GM21447 (cell line): Measurements from ENCODE around the gene PNPLA8.
"Not testable (repeated sequence)": the region's sequence is repeated elsewhere in the genome, so short reads cannot be mapped to it uniquely, and the experiment has no call there.

Source experiments
- ATAC-seq: cut with Tn5 transposase; IDR thresholded peaks from one replicate; pipeline ENCODE4 v1.9.1; 2021; ENCODE audit not compliant: unreplicated experiment

Gene PNPLA8

DNA sequence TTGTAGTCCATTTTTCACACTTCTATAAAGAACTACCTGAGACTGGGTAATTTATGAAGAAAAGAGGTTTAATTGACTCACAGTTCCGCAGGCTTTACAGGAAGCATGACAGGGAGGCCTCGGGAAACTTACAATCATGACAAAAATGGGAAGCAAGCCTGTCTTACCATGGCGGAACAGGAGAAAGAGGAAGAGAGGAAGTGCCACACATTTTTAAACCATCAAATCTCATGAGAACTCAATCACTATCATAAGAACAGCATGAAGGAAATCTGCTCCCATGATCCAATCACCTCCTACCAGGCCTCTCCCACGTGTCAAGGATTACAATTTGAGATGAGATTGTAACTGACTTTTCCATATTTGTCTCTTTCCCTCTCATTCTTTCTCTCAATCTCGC is 9.3 kb upstream of the PNPLA8 start:
- no peak for ATAC-seq

DNA sequence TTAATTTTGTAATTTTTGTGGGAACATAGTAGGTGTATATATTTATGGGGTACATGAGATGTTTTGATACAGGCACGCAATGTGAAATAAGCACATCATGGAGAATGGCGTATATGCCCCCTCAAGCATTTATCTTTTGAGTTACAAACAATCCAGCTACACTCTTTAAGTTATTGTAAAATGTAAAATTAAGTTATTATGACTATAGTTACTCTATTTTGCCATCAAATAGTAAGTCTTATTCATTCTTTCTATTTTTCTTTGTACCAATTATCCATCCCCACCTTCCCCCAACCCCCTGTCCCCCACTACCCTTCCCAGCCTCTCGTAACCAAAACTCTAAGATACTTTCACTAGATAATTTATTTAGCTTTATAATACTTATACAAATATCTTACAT is 7.8 kb upstream of the PNPLA8 start:
- no peak for ATAC-seq

DNA sequence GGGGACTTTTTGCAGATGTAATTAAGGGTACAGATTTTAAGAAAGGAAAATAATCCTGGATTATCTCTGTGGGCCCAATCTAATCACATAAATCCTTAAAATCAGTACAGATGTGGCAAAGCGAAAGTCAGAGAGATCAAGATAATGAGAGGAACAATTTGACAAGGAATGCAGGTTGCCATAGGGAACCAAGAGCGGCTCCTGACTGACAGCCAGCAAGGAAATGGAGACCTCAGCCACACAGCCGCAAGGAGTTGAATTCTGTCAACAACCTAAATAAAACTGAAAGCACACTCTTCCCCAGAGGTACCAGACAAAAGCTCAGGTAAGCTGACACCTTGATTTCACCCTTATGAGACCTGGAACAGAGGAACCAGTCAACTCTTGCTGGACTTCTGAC is 3.4 kb upstream of the PNPLA8 start:
- no peak for ATAC-seq

DNA sequence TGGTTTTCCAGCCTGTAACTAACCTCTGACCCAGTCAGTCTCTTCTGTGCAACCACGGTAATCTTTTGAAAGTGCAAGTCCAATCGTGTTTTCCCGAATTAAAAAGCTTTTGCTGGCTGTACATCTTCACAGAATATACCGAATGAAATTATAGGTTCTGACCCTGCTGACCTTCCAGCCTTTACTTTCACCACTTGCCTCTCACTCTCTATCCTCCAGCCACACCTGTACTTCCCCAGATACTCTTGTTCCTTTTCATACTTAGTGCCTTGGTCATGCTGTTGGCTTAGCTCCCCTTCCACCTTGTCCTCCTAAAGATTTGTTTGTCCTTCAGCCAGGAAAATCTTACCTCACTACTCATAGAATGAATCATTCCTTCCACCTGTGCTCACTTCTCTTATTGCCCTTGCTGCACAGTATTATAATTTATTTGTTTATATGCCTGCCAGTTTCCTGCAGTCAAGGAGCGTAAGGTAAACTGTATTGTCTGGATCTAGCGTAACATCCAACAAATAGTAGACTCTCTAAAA is 2.3 kb upstream of the PNPLA8 start:
- no peak for ATAC-seq

DNA sequence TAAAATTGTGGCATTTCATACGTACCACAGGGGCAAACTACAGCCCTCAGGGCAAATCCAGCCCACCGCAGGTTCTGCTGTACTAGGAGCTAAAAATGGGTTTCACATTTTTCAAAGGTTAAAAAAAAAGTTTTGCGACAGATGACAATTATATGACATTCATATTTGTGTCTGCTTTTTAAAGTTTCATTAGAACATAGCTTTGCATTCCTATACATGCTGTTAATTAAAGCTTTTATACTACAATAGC is 758 bp upstream of the PNPLA8 start:
- ATAC-seq: no peak

DNA sequence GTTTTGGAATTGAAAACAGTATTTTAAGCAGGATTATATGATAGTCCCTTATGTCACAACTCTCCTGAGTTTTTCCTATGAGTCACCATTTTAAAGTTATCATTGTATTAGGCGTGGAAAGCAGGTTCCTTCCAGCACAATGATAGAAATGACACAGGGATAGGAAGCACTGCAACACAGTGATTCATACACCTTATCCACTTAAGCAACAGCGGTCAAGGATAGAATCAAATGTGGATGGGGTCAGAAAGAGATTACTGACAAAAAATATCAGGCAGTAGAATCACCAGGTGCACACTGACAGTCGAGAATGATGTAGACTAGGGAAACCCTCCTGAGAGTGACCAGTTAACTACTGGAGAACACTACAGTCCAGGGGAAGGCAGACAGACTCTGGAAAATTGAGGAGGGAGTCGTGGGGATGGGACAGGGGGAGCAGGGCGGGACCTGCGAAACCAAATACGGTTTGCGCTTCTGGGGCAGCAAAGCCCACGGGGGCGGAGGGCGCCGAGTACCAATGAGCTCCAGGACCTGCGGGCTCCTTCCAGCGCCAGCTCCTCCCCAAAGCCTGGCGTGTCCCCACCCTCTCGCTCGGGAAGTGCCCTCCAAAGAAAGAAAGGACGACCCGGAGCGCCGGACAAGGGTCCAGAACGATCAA is 479 bp downstream of the PNPLA8 start:
- peak; percentile 52 for ATAC-seq

DNA sequence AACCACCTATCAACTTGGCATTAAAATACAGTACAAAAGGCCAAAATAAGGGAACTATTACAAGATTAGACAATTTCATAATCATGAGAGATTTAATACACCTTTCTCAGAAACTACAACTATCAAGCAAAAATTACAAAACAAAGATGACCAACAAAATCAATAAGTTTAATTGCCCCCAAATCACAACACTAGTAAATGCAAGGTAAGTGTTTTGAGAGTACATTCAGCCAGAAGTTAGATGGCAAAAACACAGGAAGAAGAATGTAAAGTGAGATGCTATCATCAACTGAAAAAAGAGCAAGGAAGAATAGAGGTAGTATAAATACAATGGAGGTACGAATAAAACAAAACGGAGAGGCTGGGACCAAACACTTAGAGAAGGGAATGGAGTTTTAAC is 3.2 kb downstream of the PNPLA8 start:
- no peak for ATAC-seq

DNA sequence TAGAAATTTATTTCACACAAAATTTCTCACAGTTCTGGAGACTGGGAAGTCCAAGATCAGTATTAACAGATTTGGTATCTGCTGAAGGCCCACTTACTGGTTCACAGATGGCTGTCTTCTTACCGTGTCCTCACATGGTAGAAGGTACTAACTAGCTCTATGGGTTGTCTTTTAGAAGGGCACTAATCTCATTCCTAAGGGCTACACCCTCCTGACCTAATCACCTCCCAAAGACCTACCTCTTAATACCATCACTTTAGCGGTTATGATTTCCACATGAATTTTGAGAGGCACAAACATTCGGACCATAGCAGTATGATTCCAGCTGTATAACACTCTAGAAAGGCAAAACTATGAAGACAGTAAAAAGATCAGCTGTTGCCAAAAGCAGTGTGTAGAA is 8.0 kb downstream of the PNPLA8 start:
- ATAC-seq: no peak

DNA sequence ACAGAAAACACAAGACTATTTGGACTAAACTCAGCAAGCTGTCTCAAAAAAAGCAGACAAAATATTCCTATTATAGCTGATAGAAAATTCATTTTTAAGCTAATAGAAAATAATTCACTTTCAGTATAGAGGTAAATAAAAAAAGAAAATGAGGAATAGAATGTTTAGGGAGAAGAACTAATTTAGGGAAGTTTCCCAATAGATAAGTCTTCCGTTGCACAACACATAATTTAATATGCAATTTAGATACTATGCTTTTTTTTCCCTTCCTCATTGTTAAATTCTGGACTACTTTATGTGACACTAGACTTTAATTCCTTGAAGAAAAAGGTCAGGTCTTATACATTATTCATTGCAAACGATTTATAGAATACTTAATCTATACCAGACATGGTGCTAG is 10.3 kb downstream of the PNPLA8 start:
- no peak for ATAC-seq

DNA sequence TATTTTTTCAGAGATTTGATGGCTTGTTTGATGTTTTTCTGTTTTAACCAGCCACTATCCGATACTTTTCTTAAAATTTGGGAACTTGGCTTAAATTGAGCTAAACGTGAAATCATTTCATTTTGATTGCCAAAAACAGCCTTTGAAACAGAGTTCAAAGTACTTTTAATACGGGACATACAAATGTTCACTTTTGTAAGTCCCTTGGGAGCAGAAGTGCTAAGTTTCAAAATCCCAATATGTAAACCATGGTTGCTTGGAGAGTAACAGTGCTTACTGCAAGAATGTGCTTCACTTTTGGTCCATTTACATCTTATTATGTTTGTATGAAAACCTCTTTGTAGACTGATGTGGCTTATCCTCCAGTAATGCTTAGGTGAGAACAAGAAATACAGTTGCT is 10.9 kb downstream of the PNPLA8 start:
- no peak for ATAC-seq

DNA sequence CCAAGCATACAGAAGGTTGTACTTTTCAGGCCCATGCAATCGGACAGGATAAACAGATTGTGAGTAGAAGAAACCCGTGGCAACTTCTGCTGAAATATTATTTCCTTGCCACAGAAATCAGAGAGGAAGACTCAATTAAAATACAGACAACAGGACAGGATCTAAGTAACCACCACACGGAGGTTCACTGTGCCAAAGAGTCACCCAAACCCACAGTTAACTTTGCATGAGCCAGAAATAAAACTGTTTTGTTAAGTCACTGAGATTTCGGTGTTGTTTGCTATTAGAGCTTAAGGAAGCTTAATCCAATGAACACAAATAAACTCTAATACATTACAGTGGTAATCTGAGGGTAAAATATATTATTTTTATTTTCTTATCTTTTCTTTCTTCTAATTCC is 14.0 kb downstream of the PNPLA8 start:
- no peak for ATAC-seq

DNA sequence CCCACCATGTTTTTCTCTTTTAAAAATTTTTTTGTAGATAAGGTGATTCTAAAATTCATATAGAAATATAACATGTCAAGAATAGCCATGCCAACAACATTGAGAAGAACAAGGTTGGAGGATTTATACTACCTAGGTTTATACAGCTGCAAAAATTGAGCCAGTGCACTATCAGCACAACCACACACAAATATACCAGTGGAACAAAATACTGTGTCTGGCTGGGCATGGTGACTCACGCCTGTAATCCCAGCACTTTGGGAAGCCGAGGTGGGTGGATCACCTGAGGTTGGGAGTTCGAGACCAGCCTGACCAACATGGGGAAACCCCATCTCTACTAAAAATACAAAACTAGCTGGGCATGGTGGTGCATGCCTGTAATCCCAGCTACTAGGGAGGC is 21.4 kb downstream of the PNPLA8 start:
- ATAC-seq: not testable (repeated sequence)

DNA sequence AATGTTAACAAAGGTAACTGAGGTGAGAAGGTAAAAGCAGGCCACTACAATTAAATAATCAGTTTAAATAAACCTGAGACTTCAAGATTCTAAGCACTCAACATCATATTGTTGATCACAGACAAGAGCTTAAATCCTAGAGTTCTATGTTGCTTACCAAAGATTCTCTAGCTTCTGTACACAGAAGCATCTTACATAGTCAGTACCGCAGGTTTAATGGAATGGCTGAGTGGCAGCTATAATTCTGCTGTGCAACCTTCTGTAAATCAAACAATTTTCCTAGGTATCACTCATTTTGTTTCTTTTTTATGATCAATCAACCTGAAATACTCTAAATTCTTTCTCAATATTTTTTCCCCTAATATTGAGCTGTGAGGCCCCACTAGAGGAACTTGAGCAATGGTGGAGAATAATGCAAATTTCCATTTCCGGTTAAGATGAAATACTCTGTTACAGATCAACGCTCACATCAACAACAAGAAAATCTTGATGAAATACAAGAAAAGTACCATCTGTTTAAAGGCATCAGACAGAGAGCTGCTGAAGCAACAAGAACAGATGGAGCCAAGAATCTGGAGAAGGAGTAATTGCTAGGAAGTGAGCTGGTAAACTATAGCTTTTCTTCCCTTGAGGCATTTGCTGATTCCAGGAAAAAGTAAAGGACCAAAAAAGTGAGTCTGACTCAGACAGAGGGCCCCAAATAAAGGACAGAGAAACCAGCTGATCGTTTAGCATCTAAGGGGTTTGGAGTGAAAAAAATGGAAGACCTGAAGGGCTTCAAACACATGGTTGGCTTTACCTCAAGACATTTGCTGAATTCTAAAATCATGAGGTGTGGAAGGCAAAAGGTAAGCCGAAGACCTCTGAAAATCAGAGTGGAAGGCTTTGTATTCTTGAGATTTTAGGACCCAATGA is 22.6 kb downstream of the PNPLA8 start:
- ATAC-seq: peak; percentile 96

DNA sequence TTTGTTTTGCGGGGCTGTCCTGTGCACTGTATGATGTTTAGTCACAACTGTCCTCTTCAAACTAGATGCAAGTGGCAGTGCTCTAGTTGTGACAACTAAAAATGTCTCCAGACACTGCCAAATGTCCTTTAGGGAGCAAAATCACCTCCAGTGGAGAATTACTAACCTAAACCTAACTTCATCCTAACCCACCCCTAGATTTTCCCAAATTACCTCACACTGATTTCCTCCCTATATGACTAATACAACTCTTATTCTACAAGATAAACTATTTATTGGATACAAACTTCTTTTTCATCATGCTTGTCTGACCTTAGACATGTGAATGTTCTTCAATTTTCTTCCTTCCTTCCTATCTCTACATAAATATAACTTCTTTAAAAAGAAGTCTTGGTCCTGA is 26.4 kb downstream of the PNPLA8 start:
- no peak for ATAC-seq

DNA sequence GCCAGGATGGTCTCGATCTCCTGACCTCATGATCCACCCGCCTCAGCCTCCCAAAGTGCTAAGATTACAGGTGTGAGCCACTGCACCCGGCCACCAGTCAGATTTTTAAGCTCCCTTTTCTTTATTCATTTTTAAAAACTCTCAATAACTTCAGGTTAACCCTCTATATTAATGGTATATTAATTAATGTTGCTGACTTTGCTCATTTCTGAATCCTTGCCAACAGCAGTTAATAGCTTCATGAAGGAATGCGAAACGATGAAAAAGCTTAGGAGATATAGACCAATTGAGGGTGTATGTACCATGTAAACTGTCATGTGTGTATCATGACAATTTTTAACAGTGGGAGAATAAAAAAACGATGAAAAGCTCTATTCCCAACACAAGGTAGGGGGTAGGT is 27.5 kb downstream of the PNPLA8 start:
- no peak for ATAC-seq

DNA sequence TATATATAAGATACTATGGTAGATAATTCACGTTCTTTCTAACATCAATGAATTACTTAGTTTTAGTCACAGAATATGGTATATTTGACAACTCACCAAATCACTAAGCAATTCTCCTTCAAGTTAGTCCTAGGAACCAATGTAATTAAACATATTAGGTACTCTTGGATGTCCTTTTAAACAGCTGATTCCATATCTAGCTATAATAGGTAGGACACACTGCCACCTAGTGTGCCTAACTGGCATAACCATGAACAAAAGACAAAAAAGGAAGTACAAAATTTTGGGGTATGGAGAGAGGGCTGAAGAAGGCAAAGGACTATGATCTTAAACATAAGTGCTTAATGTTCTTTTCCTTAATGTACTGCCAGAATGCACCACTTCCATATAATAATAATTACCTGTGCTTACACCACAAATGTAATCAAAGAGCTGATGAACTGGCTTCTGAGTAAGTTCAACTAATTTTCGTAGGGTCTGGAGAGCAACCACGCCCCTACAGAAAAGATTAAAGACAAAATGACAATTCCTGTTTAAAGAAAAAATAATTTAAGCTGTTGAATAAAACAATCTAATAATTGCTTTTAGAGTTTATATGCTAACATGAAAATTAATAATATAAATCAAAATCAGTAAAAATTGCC is 28.7 kb downstream of the PNPLA8 start:
- ATAC-seq: peak; percentile 86

DNA sequence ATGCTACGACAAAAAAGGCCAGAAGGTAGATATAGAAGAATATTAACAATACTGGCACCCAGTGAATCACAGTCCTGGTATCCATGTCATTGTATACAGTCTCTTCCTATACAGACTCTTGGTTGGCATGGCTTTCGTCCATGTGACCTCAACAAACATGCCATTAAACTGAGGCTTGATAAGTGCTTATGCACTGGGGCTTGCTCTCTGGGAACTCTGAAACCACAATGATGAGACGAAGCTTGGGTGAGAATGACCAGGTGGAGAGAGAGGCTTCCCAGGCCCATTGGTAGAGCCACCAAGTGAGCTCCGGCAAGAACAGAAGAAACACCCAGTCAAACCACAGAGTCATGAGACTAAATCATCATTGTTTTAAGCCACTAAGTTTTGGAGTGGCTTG is 33.2 kb downstream of the PNPLA8 start:
- no peak for ATAC-seq

DNA sequence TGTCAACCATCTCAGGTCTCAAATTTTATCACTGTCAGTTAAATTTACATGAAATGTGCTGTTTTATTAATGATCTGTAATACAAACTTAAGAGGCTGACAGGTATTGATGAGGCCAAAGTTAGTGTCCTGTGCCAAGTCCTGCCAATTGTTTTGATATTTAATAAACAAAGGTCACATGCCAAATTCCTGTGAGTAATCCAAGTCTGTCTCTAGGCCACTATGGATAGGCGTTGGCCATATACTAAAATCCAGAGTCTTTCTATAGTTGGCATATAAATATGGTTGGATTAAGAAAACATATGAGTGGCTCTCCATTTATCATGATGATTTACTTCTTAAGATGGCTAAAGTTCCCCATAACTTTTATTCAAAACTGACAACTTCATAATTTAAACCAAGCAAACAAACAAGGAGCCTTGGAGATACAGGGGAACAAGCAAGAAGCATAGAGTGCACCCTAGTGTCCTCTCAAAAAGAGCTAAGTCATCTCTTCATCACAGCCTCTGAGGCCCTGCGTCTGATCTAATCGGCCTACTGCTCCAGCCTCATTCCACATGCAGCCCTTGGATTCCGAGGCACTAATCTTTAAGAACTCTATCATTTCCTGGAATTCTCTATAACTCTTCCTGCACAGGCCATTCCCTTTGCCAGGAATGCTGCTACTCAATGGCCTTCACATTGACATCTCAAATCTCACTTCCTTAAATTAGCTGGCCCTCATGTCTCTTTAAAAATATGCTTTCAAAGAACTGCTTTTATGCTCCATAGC is 37.0 kb downstream of the PNPLA8 start:
- ATAC-seq: no peak

DNA sequence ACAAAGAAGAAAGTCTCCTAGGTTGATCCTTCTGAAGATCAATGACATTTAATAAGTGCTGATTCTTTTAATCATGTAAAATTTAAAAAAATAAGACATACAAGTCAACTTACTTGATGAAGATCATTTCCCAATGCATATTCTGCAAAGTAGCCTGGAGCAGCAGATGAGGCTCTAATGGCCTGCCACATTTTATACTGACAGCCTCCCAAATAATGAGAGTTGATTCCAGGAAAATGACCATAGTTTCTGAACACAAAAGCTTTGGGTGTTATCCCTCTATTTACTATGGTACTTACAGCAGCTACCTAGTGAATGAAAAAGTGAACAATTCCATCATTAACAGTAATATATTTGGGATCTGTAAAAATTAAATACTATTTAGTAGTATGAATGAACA is 38.3 kb downstream of the PNPLA8 start:
- ATAC-seq: no peak

DNA sequence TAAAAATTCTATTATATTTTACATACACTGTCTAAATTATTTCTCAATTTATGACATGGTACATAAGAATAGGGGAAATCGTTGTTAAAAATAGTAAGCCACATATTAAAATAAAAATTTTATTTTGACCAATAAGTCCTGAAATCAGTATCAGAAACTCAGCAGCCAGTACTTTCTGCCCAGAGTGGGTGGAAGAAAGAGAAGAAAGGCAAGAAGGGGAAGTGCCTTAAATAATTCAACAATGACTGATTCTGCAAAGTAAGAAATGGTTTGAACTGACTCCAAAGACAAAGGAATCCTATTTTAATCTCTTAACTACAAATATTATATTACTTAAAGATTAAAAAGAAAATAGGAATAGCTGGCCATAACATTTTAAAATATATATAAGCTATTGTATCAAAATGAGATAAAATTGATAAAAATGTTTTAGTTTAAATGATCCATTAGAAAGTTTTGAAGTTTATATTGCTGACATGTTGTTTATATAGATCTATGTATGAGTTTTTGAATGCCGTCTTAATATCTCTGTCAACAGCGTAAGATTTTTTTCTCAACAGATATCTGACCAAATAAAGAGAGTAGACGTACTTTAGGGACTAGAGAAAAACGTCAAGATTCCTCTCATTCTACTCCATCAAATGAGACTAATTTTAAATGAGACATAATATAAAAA is 39.5 kb downstream of the PNPLA8 start:
- ATAC-seq: no peak

DNA sequence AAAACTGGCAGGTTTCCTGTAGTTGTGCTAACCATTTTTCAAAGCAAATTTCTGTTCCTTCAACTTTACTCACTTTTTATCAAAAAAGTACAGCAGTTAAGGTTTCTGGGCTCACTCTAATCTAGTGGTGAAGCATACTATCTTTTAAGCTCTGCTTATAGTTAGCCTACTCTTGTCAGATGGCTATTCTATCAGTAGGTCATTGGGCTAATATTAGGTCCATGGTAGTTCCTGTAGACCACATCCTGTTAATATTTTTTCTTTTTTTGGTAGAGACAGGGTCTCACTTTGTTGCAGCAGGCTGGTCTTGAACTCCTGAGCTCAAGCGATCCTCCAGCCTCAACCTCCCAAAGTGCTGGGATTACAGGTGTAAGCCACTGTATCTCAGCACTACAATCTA is 41.8 kb downstream of the PNPLA8 start:
- ATAC-seq: no peak
